ENCODE measurements around the gene ANKRD33. TPM values are rescaled to one million over a fixed set of nuclear protein-coding genes. Genes with fewer than 3 reads are reported as not detected.
A peak's percentile ranks its signal among the peaks of the same experiment; 100 is the strongest.

ANKRD33 gene
- total RNA-seq, 1 experiment from 2014 or later: 0.81 TPM

DNA sequence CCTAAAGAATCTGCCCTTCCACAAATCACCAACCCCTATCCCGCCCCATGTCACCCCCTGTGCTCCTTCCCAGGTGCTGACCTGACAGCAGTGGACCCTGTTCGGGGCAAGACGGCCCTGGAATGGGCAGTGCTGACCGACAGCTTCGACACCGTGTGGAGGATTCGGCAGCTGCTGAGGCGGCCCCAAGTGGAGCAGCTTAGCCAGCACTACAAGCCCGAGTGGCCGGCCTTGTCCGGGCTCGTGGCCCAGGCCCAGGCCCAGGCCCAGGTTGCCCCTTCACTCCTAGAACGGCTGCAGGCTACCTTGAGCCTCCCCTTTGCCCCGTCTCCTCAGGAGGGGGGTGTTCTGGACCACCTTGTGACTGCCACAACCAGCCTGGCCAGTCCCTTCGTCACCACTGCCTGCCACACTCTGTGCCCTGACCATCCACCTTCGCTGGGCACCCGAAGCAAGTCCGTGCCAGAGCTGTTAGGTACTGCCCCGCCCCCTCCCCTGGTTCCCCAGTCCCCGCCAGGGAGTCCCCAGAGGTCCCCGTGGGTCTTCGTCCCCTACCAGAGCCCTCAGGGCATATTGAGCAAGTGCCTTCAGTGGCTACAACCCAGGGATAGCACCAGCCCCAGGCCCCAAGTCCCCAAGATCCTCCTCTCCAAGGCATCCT is 2.7 kb downstream of the ANKRD33 start:
- H3K23ac ChIP-seq (ENCODE audit: insufficient read length, low read depth, low read length): no peak overlapping the region
- H4K20me1 ChIP-seq (ENCODE audit: control insufficient read depth, insufficient read depth, insufficient read length): no peaks in the 10 kb centered on the region
- H3K9me3 ChIP-seq (ENCODE audit: control insufficient read depth, low read depth, low read length): no peaks in the 10 kb centered on the region
- TF ChIP-seq, protein P1, sequence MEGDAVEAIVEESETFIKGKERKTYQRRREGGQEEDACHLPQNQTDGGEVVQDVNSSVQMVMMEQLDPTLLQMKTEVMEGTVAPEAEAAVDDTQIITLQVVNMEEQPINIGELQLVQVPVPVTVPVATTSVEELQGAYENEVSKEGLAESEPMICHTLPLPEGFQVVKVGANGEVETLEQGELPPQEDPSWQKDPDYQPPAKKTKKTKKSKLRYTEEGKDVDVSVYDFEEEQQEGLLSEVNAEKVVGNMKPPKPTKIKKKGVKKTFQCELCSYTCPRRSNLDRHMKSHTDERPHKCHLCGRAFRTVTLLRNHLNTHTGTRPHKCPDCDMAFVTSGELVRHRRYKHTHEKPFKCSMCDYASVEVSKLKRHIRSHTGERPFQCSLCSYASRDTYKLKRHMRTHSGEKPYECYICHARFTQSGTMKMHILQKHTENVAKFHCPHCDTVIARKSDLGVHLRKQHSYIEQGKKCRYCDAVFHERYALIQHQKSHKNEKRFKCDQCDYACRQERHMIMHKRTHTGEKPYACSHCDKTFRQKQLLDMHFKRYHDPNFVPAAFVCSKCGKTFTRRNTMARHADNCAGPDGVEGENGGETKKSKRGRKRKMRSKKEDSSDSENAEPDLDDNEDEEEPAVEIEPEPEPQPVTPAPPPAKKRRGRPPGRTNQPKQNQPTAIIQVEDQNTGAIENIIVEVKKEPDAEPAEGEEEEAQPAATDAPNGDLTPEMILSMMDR (conservative IDR thresholded peaks at IDR 0.05): no peak
- no peak overlapping the region for H3K4me2 ChIP-seq (ENCODE audit: insufficient read depth, insufficient read length, low read length)
- no peak overlapping the region for H2BK120ac ChIP-seq (ENCODE audit: low read depth, low read length, poor library complexity, severe bottlenecking)
- H3T11ph ChIP-seq (ENCODE audit: low read length): no peak overlapping the region
- peaks cover 2% of the 10 kb centered on the region for H3K4me1 ChIP-seq (ENCODE audit: insufficient read depth, low read length)
- H3K56ac ChIP-seq (ENCODE audit: insufficient read length, low read depth, low read length): no peak overlapping the region
- no peak overlapping the region for H2AK5ac ChIP-seq (ENCODE audit: insufficient read length, low read length)
- H3K4me1 Mint-ChIP-seq: peaks cover 25 to 39% of the 10 kb centered on the region in 2 experiments
- H3K36me3 Mint-ChIP-seq (ENCODE audit: insufficient read depth in 1 of 3, low read depth in 3 of 3): no peaks in the 10 kb centered on the region; a peak in 1 of 7 replicates
- peaks cover 2% of the 10 kb centered on the region; the same call in 1 of the 2 replicates for H3K27me3 ChIP-seq (ENCODE audit: insufficient read depth, low read length)
- H3K4ac ChIP-seq (ENCODE audit: low read depth, low read length): no peak overlapping the region
- H3K23me2 ChIP-seq (ENCODE audit: insufficient read length, low read depth, low read length, poor library complexity, severe bottlenecking): no peaks in the 10 kb centered on the region
- no peak overlapping the region for H2BK5ac ChIP-seq (ENCODE audit: insufficient read length, low read length)
- H3K9me3 Mint-ChIP-seq: no peaks in the 10 kb centered on the region
- no peak overlapping the region for H3K9ac ChIP-seq (ENCODE audit: extremely low read depth, insufficient read length, low read length)
- no peaks in the 10 kb centered on the region for H3K79me1 ChIP-seq (ENCODE audit: insufficient read depth, low read depth, low read length, poor library complexity, severe bottlenecking)
- H2BK12ac ChIP-seq (ENCODE audit: insufficient read length, low read depth, low read length): no peak overlapping the region
- no peak overlapping the region for H4K5ac ChIP-seq (ENCODE audit: insufficient read length, low read depth, low read length)
- no peak overlapping the region for H3K18ac ChIP-seq (ENCODE audit: insufficient read length, low read depth, low read length)
- H4K91ac ChIP-seq (ENCODE audit: insufficient read length, low read depth, low read length): no peak overlapping the region
- H3K27ac Mint-ChIP-seq: peak overlapping the region in 1 of 3 experiments; percentile 35; a peak in 1 of 7 replicates
- H3K27ac ChIP-seq (ENCODE audit: insufficient read length, low read depth, low read length): no peak overlapping the region
- peak; percentile 43 for DNase-seq
- no peak overlapping the region for H2BK15ac ChIP-seq (ENCODE audit: low read depth, low read length)
- H3K79me2 ChIP-seq (ENCODE audit: insufficient read depth, low read length): no peaks in the 10 kb centered on the region
- H3K27me3 Mint-ChIP-seq (ENCODE audit: low read depth): peaks cover 19% of the 10 kb centered on the region
- no CpG with 5 or more reads among the region's 22 CpGs for WGBS (ENCODE audit: extremely low coverage, insufficient read length, low lambda C conversion rate)
- no peak overlapping the region; the same call in 1 of the 2 replicates for H3K14ac ChIP-seq (ENCODE audit: insufficient read depth, low read length)
- no peak overlapping the region for H2AFZ ChIP-seq (ENCODE audit: low read length)
- no peak overlapping the region for H2BK20ac ChIP-seq (ENCODE audit: low read depth, low read length, poor library complexity, severe bottlenecking)
- H4K8ac ChIP-seq (replicated peaks; ENCODE audit: insufficient read length, low read depth, low read length): no peak overlapping the region
- no peak overlapping the region for H3K4me3 Mint-ChIP-seq

Measured in H9 (cell line).